NCI-H526 (cell line): ENCODE measurements around the gene CREB3L1.

Source experiments
- DNase-seq, 2 experiments: peaks; one replicate each; lab custom pipeline; 2025; lab: John Stamatoyannopoulos, UW

CREB3L1 gene

GRCh38 chr11:46272816-46273427, 4.5 kb upstream of the CREB3L1 start:
- DNase-seq: no peak

DNA sequence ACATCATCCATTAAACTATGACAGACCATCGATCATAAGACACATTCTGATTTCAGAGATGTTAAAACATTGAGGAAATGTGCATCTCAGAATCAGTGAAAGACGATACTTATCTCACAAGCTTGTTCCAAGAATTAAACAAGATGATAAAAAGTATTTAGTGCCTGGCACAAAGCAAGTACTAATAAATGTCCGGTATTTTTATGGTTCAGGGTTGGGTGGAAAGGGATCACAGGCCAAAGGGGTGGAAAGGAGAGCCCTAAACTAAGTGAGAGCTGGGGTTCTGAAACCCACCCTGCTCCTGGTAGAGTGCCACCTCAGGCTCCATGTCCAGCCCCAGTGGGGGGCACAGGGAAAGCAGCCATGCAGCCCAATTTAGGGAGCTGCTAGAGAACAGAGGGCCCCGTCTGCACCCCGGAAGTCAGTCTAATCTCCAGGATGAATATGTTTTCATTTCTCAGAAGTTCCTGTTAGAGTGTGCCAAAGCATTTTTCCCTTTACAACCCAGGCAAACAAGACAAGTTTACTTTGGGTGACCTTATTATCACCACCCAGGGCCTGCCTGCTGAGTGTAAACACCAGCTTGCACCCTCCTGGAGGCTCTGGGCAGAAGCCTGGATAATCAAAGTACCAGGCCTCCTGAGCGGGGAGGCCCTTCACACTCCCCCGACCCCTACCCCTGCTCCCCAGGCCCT, 3.8 kb upstream of the CREB3L1 start:
- no peak for DNase-seq

DNA sequence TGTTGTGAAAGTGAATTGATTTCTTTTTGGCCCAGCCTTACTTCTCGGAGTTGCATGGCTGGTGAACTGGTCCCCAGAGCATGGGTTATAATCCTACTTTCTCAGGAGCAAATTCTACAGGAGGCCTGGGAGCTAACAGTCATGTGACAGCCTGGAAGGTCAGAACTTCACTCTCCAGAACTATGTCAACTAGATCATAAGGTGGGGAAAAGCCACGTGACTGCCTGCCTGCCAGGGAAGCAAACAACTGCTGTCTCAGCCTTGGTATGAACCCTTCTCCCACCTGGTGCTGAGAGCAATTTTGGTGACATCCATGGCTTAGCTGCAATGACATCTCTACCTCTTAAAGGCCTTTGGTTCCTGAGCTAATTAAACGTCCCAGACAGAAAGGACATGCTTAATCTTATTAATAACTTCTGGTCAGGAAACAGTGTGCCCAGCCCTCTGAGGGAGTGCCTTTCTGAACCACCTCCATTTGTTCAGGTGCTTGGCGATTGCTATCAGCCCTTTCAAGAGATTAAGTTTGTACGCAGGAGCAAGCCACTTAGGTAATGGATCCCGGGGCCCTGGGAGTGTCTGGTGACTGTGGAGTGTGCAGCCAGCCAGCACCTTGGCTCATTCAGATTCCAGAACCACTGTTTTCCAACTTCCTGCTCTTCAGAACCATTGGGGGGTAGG, 1.4 kb upstream of the CREB3L1 start:
- no peak for DNase-seq

DNA sequence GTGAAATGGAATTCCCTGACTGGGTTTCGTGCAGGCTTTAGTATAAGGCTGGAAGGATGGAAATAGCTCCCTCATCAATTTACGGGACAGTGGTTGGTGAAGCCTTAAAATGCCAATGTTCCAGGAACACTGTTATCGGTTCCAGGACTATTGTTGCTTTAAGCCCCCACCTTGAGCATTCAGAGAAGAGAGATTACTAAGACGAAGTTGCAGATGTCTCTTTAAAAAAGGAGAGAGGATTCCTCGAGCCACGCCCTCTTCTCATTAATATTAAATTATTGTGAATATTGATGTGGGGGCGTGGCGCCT, 195 bp upstream of the CREB3L1 start:
- peak in 1 of 2 experiments; percentile 69 for DNase-seq

GRCh38 chr11:46278387-46279125, 1.1 kb downstream of the CREB3L1 start:
- peak in 1 of 2 experiments; percentile 66 for DNase-seq

- no peak for DNase-seq
Measured at GRCh38 chr11:46279126-46280099, 2.0 kb downstream of the CREB3L1 start.

DNA sequence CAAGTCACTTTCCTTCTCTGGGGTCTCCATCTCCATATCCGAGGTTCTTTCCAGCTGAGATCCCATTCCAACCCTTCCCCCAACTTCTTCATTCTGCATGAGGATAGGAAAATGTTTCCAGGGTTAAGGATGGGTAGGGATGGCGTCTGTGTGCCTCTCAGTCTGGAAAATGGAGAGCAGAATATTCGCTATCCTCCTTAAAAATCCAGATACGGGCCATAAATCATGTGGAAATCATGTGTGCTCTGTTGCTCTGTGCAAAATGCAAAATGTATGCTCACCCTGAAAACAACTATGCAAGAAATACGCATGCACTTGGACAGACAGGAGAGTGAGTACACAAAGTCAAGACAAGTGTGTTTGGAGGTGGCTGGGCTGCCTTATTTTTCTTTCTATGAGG, 3.2 kb downstream of the CREB3L1 start:
- no peak for DNase-seq

GRCh38 chr11:46281371-46281831, 3.9 kb downstream of the CREB3L1 start:
- no peak for DNase-seq

- DNase-seq: no peak
Measured at GRCh38 chr11:46285173-46285572, 7.7 kb downstream of the CREB3L1 start.

DNA sequence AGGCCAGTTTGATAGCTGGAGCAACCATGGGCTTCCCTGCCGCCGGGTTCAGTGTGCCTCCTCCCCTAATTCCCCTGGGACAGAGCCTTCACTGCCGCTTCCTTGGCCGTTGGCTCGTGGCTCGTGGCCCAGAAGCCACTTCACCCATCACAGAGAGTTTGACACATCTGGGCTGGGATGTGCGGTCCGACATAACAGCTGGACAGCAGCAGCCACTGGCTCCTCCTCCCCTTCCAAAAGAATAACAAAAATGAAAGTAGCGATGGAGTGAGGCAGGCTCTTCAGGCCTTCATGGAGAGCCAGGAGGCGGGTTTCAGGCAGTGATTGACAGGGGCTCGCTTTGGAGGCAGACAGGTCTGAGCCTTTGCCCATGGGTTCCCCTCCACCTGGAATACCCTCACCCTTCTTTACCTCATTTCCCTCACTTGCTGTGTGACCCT, 8.2 kb downstream of the CREB3L1 start:
- peak in 1 of 2 experiments; percentile 38 for DNase-seq

GRCh38 chr11:46286789-46287188, 9.3 kb downstream of the CREB3L1 start:
- DNase-seq: no peak

- no peak for DNase-seq
Measured at GRCh38 chr11:46288451-46288850, 11.0 kb downstream of the CREB3L1 start.

DNA sequence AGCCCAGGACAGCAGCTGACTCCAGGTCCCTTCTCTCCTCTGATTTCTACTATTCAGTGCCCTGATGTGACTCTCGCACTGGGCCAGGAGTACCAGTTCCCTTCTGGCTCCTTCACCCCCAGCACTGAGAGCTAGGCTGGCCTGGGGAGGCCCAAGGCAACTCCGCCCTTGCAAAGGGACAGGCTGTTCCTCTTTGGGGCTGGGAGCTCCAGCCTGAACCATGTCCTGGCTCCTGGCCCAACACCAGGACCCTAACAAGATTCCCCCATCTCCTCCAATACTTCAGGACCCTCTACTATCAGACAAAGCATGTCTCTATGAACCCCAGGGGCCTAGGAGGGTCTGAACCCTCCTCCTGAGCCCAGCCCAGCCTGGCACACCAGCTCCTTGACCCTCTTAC, 12.5 kb downstream of the CREB3L1 start:
- no peak for DNase-seq

- no peak for DNase-seq
Measured at GRCh38 chr11:46290598-46291309, 13.3 kb downstream of the CREB3L1 start.

DNA sequence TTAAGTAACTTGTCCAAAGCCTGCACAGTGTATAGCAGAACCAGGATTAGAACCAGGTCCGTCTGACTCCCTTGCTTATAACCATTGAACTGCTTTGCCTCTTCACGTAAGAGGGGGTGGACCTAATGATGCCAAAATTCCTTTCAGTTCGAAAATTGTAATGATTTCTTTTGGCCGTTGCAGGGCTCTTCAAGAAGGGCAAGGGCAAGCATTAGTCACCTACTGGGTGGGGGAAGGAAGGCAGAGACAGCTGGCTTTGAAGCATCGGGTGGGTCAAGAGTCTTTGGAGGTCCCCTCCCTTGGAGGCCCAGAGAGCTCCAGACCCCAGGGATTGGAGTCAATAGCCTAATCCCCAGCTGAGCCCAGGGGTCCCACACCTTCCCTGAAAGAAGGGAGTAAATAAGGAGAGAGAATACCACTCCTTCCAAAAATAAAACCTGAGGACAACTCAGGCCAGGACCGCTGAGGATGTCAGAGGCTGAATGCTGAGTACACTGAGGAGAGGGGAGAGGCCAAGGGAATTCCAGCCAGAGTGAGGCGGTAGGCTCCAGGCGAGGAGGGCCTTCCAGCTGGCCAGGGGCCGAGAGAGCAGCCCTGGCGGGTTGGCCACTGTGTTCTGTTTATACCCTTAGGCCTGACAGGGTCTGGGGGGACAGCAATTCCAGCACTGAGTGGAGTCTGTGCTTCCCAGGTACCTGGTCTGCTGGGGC, 14.1 kb downstream of the CREB3L1 start:
- DNase-seq: no peak

DNA sequence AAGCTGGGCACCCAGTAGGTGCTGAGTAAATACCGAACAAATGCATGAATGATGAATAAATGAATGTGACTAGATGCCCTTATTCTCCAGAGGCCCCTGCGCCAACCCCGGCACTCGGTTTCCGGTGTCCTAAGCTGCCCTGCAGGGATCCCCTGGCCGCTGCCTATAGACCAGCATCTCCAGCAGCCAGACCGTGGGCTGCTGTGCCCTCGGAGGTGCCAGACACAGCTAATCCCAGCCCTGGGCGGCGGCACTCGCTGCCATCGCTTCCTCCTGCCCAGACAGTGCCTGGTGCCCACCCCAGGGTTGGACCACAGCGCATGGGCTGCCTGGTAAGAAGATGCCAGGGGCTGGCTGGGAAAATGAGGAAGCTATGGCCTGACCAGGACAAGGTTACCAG, 15.6 kb downstream of the CREB3L1 start:
- no peak for DNase-seq

DNA sequence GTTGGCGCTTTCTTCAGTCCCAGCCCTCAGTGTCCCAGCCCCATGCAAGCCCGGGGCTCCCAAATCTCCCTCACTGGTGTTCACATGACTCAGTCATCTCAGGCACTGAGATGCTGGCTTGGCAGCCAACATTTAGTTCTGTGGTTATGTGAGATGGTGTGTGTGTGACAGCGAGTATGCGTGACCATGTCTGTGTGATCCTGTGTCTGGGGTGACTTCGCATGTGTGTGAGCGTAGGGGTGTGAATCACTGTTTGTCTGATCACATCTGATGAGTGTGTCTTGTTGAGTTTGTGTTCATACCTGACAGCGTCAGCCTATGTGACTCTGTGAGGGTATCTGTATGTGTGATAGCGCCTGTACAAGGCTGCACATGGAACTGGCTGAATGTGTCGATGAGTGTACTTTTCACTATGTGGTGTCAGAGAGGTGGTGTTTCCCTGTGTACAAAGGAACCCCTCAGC, 16.2 kb downstream of the CREB3L1 start:
- no peak for DNase-seq

DNA sequence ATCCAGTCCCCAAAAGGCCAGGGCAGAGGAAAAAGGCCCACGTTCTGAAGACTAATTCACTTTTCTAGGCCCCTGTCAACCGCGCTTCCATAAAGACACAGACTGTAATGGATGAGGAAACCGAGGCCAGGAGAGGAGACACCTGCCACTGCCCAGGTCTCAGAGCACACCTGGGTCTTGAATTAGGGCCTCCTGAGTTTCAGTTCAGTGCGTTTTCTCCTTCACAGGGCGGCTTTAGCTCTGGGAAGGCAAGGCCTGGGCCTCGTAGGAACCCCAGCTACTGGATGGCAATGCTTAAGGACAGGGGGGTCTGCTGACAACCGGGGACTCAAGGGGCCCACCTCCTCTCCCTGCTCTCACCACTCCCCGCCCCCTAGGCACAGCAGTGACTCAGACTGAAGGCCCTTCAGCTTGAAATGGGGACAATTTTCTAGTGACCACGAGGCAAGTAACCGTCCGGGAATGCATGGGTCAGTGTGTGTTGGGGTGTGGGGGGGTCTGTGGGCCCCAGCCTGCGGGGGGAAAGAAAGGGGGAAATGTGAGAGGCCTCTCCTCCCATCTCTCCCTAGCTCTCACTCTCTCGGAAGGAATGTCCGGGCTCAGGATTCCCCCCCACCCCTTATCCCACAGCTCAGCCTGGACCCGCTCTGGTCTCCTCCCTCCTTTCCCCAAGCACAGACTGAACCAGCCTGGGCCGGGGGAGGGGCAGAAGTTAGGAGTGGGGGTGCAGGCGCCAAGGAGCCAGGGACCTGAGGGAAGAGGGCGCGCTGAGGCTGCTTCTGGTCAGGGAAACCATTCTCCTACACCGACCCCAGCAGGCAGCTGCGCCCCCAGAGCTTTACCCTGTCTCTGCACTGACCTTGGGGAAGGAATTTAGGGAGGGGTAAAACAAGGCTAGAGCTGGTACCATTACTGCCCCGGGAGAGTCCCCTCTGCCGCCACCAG, 17.2 kb downstream of the CREB3L1 start:
- DNase-seq: peak in 1 of 2 experiments; percentile 42
